H9 (cell line): Measurements from ENCODE around the gene DNAH11. TPM values are rescaled to one million over a fixed set of nuclear protein-coding genes. Genes with fewer than 3 reads are reported as not detected.

Experiments
- DNase-seq: peaks from one replicate; pipeline ENCODE4 v3.0.0-alpha.2; 2017
- H2AFZ ChIP-seq: one replicate; pipeline ENCODE4 v1.6.1; 2013; ENCODE audit warnings: mild to moderate bottlenecking, low read length, control low read depth, moderate library complexity
- H2AK5ac ChIP-seq: 2 replicates; pipeline ENCODE4 v1.6.1; 2013; ENCODE audit warnings: low read length, control low read depth, mixed read lengths; ENCODE audit not compliant: insufficient read length
- H2BK120ac ChIP-seq: one replicate; pipeline ENCODE4 v1.6.1; 2013; ENCODE audit warnings: low read depth, mild to moderate bottlenecking, low read length, control low read depth, inconsistent platforms; ENCODE audit not compliant: poor library complexity, severe bottlenecking
- H2BK12ac ChIP-seq: 2 replicates; pipeline ENCODE4 v1.6.1; 2013; ENCODE audit warnings: low read length, control low read depth, mixed read lengths, low read depth; ENCODE audit not compliant: insufficient read length
- H2BK15ac ChIP-seq: 2 replicates; pipeline ENCODE4 v1.6.1; 2013; ENCODE audit warnings: low read depth, low read length, control low read depth
- H2BK20ac ChIP-seq: one replicate; pipeline ENCODE4 v1.6.1; 2013; ENCODE audit warnings: low read depth, mild to moderate bottlenecking, low read length, control low read depth, inconsistent platforms; ENCODE audit not compliant: poor library complexity, severe bottlenecking
- H2BK5ac ChIP-seq: 2 replicates; pipeline ENCODE4 v1.6.1; 2013; ENCODE audit warnings: low read length, control low read depth, mixed read lengths; ENCODE audit not compliant: insufficient read length
- H3K14ac ChIP-seq: 2 replicates; pipeline ENCODE4 v1.6.1; 2013; ENCODE audit warnings: low read length, control low read depth; ENCODE audit not compliant: insufficient read depth
- H3K18ac ChIP-seq: 2 replicates; pipeline ENCODE4 v1.6.1; 2013; ENCODE audit warnings: low read depth, mild to moderate bottlenecking, mixed read lengths, low read length, control low read depth; ENCODE audit not compliant: insufficient read length
- H3K23ac ChIP-seq: 2 replicates; pipeline ENCODE4 v1.6.1; 2013; ENCODE audit warnings: low read length, control low read depth, mixed read lengths, low read depth; ENCODE audit not compliant: insufficient read length
- H3K23me2 ChIP-seq: 2 replicates; pipeline ENCODE4 v1.6.1; 2013; ENCODE audit warnings: low read depth, mild to moderate bottlenecking, mixed read lengths, low read length, control low read depth; ENCODE audit not compliant: insufficient read length, poor library complexity, severe bottlenecking
- H3K27ac ChIP-seq: 2 replicates; pipeline ENCODE4 v1.5.1; 2013; ENCODE audit warnings: low read length, control low read depth, mixed read lengths, low read depth; ENCODE audit not compliant: insufficient read length
- H3K27me3 ChIP-seq: 2 replicates; pipeline ENCODE4 v1.6.1; 2013; ENCODE audit warnings: low read length, control low read depth, inconsistent platforms; ENCODE audit not compliant: insufficient read depth
- H3K4ac ChIP-seq: 2 replicates; pipeline ENCODE4 v1.6.1; 2013; ENCODE audit warnings: low read depth, mild to moderate bottlenecking, control low read depth, inconsistent platforms, low read length, moderate library complexity
- H3K4me1 ChIP-seq: 2 replicates; pipeline ENCODE4 v1.6.1; 2013; ENCODE audit warnings: low read length, control low read depth, inconsistent platforms; ENCODE audit not compliant: insufficient read depth
- H3K4me2 ChIP-seq: 2 replicates; pipeline ENCODE4 v1.6.1; 2013; ENCODE audit warnings: low read length, control low read depth, mixed read lengths; ENCODE audit not compliant: insufficient read length, insufficient read depth
- H3K56ac ChIP-seq: 2 replicates; pipeline ENCODE4 v1.6.1; 2013; ENCODE audit warnings: low read depth, mild to moderate bottlenecking, mixed read lengths, low read length, control low read depth; ENCODE audit not compliant: insufficient read length
- H3K79me1 ChIP-seq: 2 replicates; pipeline ENCODE4 v1.6.1; 2013; ENCODE audit warnings: low read depth, mild to moderate bottlenecking, moderate library complexity, low read length, control low read depth, inconsistent platforms; ENCODE audit not compliant: insufficient read depth, poor library complexity, severe bottlenecking
- H3K79me2 ChIP-seq: 2 replicates; pipeline ENCODE4 v1.6.1; 2013; ENCODE audit warnings: low read length, control low read depth, inconsistent platforms; ENCODE audit not compliant: insufficient read depth
- H3K9ac ChIP-seq: 2 replicates; pipeline ENCODE4 v1.6.1; 2013; ENCODE audit warnings: low read length, control low read depth, mixed read lengths; ENCODE audit not compliant: insufficient read length; ENCODE audit errors: extremely low read depth
- H3K9me3 ChIP-seq: one replicate; pipeline ENCODE4 v1.6.1; 2013; ENCODE audit warnings: low read depth, low read length, inconsistent platforms; ENCODE audit not compliant: control insufficient read depth
- H3T11ph ChIP-seq: one replicate; pipeline ENCODE4 v1.6.1; 2013; ENCODE audit warnings: mild to moderate bottlenecking, low read length, control low read depth, inconsistent platforms
- H4K20me1 ChIP-seq: one replicate; pipeline ENCODE4 v1.6.1; 2013; ENCODE audit not compliant: control insufficient read depth, insufficient read length, insufficient read depth
- H4K5ac ChIP-seq: 2 replicates; pipeline ENCODE4 v1.6.1; 2013; ENCODE audit warnings: low read depth, mild to moderate bottlenecking, mixed read lengths, low read length, control low read depth; ENCODE audit not compliant: insufficient read length
- H4K8ac ChIP-seq: replicated peaks from 2 replicates; pipeline ENCODE4 v1.6.1; 2013; ENCODE audit warnings: low read length, control low read depth, mixed read lengths, low read depth; ENCODE audit not compliant: insufficient read length
- H4K91ac ChIP-seq: 2 replicates; pipeline ENCODE4 v1.6.1; 2013; ENCODE audit warnings: low read depth, mild to moderate bottlenecking, moderate library complexity, mixed read lengths, low read length, control low read depth; ENCODE audit not compliant: insufficient read length
- H3K27ac Mint-ChIP-seq, 3 experiments: 2 replicates in 2 of 3; 3 replicates in 1 of 3; pipeline ENCODE4 v1.8.0; 2020 to 2021; ENCODE audit warnings: mixed read lengths in 3 of 3, mild to moderate bottlenecking in 1 of 3, moderate library complexity in 1 of 3
- H3K27me3 Mint-ChIP-seq: 2 replicates; pipeline ENCODE4 v1.8.0; 2021; ENCODE audit warnings: low read depth, mild to moderate bottlenecking, moderate library complexity, mixed read lengths
- H3K36me3 Mint-ChIP-seq, 3 experiments: 2 replicates in 2 of 3; 3 replicates in 1 of 3; pipeline ENCODE4 v1.8.0; 2020 to 2021; ENCODE audit warnings: low read depth in 3 of 3, mixed read lengths in 3 of 3; ENCODE audit not compliant: insufficient read depth in 1 of 3
- H3K4me1 Mint-ChIP-seq, 2 experiments: 2 replicates each; pipeline ENCODE4 v1.8.0; 2020; ENCODE audit warnings: mixed read lengths in 2 of 2
- H3K4me3 Mint-ChIP-seq, 2 experiments: 2 replicates in 1 of 2; 3 replicates in 1 of 2; pipeline ENCODE4 v1.8.0; 2020 to 2021; ENCODE audit warnings: mild to moderate bottlenecking in 2 of 2, mixed read lengths in 2 of 2, moderate library complexity in 1 of 2
- H3K9me3 Mint-ChIP-seq, 2 experiments: 2 replicates in 1 of 2; 3 replicates in 1 of 2; pipeline ENCODE4 v1.8.0; 2020; ENCODE audit warnings: mild to moderate bottlenecking in 2 of 2, mixed read lengths in 2 of 2, moderate library complexity in 1 of 2
- CTCF ChIP-seq: fragments of 200-600 bp; sonication (generic); conservative IDR thresholded peaks from 3 replicates; pipeline ENCODE4 v1.8.0; 2021; ENCODE audit warnings: antibody characterized with exemption, mild to moderate bottlenecking
- WGBS: extraction: QIAGEN DNeasy Blood & Tissue Kit; methylation state at CpG from one replicate; pipeline ENCODE4 v1.1.7; 2013; ENCODE audit warnings: missing lambda C conversion rate, low lambda C conversion rate, mixed read lengths; ENCODE audit not compliant: insufficient read length; ENCODE audit errors: extremely low coverage; 5-methylcytosine and 5-hydroxymethylcytosine counted together
- total RNA-seq: library from RNA; stranded (reverse); gene quantifications from 2 replicates; pipeline ENCODE4 v1.2.1, GENCODE V29; 2021

DNAH11 gene
- total RNA-seq, 1 experiment from 2014 or later, result 2.5 TPM

GRCh38 chr7:21784989-21785388 lies 242.2 kb downstream of the DNAH11 start:
- Histone ChIP-seq H4K20me1 (no peaks in the 10 kb centered on the region), H3K23me2 (no peaks in the 10 kb centered on the region), H3K14ac (no peak overlapping the region), H2AK5ac (no peak overlapping the region), H4K91ac (no peak overlapping the region), H3K79me2 (no peaks in the 10 kb centered on the region), H3K9me3 (no peaks in the 10 kb centered on the region), H2BK20ac (no peak overlapping the region), H4K8ac (no peak overlapping the region), H3K18ac (no peak overlapping the region), H2BK15ac (no peak overlapping the region), H3K9ac (no peak overlapping the region), H3K4ac (no peak overlapping the region), H3K4me2 (no peak overlapping the region), H3K79me1 (no peaks in the 10 kb centered on the region), H3K23ac (no peak overlapping the region), H3T11ph (no peak overlapping the region), H2BK120ac (no peak overlapping the region), H3K4me1 (no peaks in the 10 kb centered on the region; the same call in 1 of the 2 replicates), H3K27me3 (no peaks in the 10 kb centered on the region), H3K56ac (no peak overlapping the region), H4K5ac (no peak overlapping the region), H2BK12ac (no peak overlapping the region), H3K27ac (no peak overlapping the region), H2BK5ac (no peak overlapping the region), H2AFZ (no peak overlapping the region)
- peaks cover 4 to 5% of the 10 kb centered on the region in 2 experiments; a peak in 2 of 4 replicates for H3K4me1 Mint-ChIP-seq
- WGBS, result no CpG with 5 or more reads among the region's 4 CpGs
- no peaks in the 10 kb centered on the region for H3K9me3 Mint-ChIP-seq
- DNase-seq, result no peak
- H3K4me3 Mint-ChIP-seq, result no peak overlapping the region
- TF ChIP-seq CTCF, result no peak
- H3K27me3 Mint-ChIP-seq, result no peaks in the 10 kb centered on the region
- H3K36me3 Mint-ChIP-seq, result no peaks in the 10 kb centered on the region
- H3K27ac Mint-ChIP-seq, result no peak overlapping the region; a peak in 1 of 7 replicates
